Prostate gland (tissue), 2 donors: Measurements from ENCODE around the gene MYO18B.

Source experiments
- CTCF ChIP-seq, 4 experiments: fragments of 200-600 bp in 2 of 4; fragments of 450-650 bp in 2 of 4; sonication (generic) in 2 of 4; IDR thresholded peaks; 1 replicate in 3 of 4; 2 replicates in 1 of 4; pipeline ENCODE4 v1.5.1; 2016 to 2019; ENCODE audit warnings: antibody characterized with exemption in 4 of 4, mild to moderate bottlenecking in 2 of 4, moderate library complexity in 2 of 4
- POLR2A ChIP-seq: fragments of 450-650 bp; IDR thresholded peaks from one replicate; pipeline ENCODE4 v1.6.1; 2016; ENCODE audit warnings: antibody characterized with exemption, mild to moderate bottlenecking
- POLR2AphosphoS5 ChIP-seq: sonication (generic); formaldehyde crosslinking; IDR thresholded peaks from one replicate; pipeline ENCODE4 v1.6.1; 2017; ENCODE audit warnings: antibody characterized with exemption

DNA sequence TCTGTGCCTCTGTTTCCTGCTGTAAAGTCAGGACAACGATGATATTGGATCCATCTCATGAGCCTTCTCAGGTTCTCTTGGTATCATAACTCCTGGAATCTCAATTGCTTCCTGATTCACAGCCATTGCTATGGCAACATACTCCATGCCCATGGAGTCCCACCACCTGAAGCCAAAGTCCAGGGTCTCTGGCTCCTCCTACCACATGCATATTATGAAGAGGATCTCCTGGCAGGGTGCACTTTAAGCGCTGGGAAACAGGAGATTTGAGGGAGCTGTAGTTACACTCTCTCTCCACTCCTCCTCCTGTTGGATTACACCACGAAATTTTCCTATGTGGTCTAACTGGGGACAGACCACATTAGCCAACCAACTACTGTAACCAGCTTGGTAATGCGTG lies 296.4 kb downstream of the MYO18B start:
- TF ChIP-seq CTCF (IDR thresholded peaks at IDR 0.05) (no peak), POLR2AphosphoS5 (no peak), POLR2A (no peak)
